ENCODE measurements around the gene FMNL3. TPM values are rescaled to one million over a fixed set of nuclear protein-coding genes. Genes with fewer than 3 reads are reported as not detected.
A peak's percentile ranks its signal among the peaks of the same experiment; 100 is the strongest.

Gene FMNL3
- total RNA-seq, 2 experiments from 2014 or later: 31.2 to 31.9 TPM

DNA sequence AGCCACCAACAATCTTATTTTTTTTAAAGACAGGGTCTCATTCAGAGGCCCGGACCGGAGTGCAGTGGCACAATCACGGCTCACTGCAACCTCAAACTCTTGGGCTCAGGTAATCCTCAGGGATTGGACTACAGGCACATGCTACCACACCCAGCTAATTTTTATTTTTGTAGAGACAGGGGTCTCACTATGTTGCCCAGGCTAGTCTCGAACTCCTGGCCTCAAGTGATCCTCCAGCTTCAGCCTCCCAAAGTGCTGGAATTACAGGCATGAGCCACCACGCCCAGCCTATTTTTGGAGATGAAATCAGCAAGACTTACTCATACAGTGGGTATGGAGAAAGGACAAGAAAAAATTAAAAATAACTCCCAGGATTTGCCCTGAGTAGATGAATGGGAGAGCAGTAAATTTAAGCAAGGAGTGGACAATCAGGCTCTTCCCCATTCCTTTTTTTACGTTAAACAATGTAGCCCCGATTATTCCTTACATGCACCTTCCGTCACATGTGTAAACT is 13.2 kb downstream of the FMNL3 start:
- Mint-ChIP-seq H3K27me3 (no peaks in the 10 kb centered on the region), H3K4me1 (ENCODE audit: low read depth) (peaks cover 25% of the 10 kb centered on the region), H3K9me3 (no peaks in the 10 kb centered on the region), H3K27ac (no peak overlapping the region), H3K36me3 (no peaks in the 10 kb centered on the region), H3K4me3 (no peak overlapping the region)
- ChIA-PET POLR2A (interaction anchor here (0.6 kb wide), 1 partner anchor 668 kb away, joined by 3 read pairs; no protein-coding TSS in a partner anchor), CTCF (interaction anchor here (1.6 kb wide), 1 partner anchor 20 kb away, joined by 4 read pairs; no protein-coding TSS in a partner anchor)
- DNase-seq: no peak
- intact Hi-C loops (cut with micrococcal nuclease): no loop called here

DNA sequence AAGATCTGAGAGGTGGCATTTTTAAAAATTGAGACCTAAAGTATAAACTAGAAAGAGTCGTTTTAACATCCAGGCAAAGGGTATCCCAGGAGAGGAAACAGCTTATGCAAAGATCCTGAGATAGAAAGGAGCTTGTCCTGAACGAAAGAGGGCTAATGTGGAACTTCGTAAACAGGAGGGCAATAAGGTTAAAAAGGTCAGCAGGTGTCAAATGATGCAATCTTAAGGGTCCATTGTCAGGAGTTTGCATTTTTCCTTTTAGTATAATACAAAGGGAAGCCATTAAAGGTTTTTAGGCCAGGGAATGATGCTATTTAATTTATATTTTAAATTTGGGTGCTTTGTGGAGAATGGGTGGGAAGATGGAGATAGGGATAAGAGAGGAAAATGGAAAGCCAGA is 14.4 kb downstream of the FMNL3 start:
- Mint-ChIP-seq H3K27ac (no peak overlapping the region), H3K4me3 (no peak overlapping the region), H3K9me3 (no peaks in the 10 kb centered on the region), H3K27me3 (no peaks in the 10 kb centered on the region), H3K36me3 (no peaks in the 10 kb centered on the region), H3K4me1 (ENCODE audit: low read depth) (peaks cover 19% of the 10 kb centered on the region)
- CTCF ChIA-PET: interaction anchor here (1.3 kb wide), 1 partner anchor 274 kb away, joined by 4 read pairs; no protein-coding TSS in a partner anchor
- intact Hi-C loops (cut with micrococcal nuclease): no loop called here
- POLR2A ChIA-PET: no interaction called here
- DNase-seq: no peak

DNA sequence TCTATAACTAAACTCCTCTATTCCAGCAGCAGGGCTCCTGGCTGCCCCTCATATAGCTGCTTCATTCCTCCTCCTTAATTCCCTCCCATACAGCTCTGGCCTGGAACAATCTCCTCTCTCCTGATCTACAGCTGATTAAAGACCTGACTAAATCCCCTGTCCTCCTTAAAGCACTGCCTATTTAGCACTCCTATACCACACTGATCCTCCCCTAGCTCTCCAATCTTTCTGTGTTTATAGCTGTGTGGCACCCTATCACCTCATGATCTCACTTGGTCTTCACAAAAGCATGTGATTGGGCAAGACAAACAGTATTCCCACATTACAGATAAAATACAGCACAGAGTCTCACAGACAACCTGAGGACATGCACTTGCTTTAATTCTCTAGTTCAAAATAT is 17.4 kb downstream of the FMNL3 start:
- intact Hi-C loops (cut with micrococcal nuclease): no loop called here
- POLR2A ChIA-PET: interaction anchor here (1.6 kb wide), 1 partner anchor 13 kb away, joined by 3 read pairs; no protein-coding TSS in a partner anchor
- H3K27ac Mint-ChIP-seq: no peak overlapping the region

DNA sequence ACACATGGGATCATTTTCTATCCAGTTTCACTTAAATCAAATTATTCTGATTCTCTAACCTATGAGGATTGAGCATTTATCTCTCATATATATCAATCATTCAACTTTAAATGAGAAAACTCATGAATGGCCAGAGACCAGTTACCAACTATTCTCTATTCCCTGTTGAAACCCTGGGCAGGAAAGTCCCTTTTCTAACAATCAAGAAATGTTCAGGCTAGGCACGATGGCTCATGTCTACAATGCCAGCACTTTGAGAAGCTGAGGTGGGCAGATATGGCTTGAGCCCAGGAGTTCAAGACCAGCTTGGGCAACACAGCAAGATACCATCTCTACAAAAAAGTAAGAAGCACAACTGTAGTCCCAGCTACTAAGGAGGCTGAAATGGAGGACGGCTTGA is 18.0 kb downstream of the FMNL3 start:
- intact Hi-C loops (cut with micrococcal nuclease): no loop called here
- H3K4me1 Mint-ChIP-seq (ENCODE audit: low read depth): peaks cover 31% of the 10 kb centered on the region
- CTCF ChIA-PET: interaction anchor here (0.6 to 1.1 kb wide), 3 partner anchors 17 to 88 kb away, joined by 3 to 4 read pairs (median 3); partner anchors contain the start of gene TMBIM6
- H3K27ac Mint-ChIP-seq: no peak overlapping the region
- POLR2A ChIA-PET: interaction anchor here (1.6 kb wide), 1 partner anchor 14 kb away, joined by 3 read pairs; no protein-coding TSS in a partner anchor
- no peak for DNase-seq
- H3K9me3 Mint-ChIP-seq: no peaks in the 10 kb centered on the region
- H3K36me3 Mint-ChIP-seq: no peaks in the 10 kb centered on the region
- H3K4me3 Mint-ChIP-seq: no peak overlapping the region
- H3K27me3 Mint-ChIP-seq: no peaks in the 10 kb centered on the region

More for the DNA sequence above, 17.4 kb downstream of the FMNL3 start:
- no peaks in the 10 kb centered on the region for H3K36me3 Mint-ChIP-seq
- H3K27me3 Mint-ChIP-seq: no peaks in the 10 kb centered on the region
- peaks cover 25% of the 10 kb centered on the region for H3K4me1 Mint-ChIP-seq (ENCODE audit: low read depth)
- no peak for DNase-seq
- no peak overlapping the region for H3K4me3 Mint-ChIP-seq
- CTCF ChIA-PET: interaction anchor here (1.0 kb wide), 1 partner anchor 88 kb away, joined by 3 read pairs; no protein-coding TSS in a partner anchor
- no peaks in the 10 kb centered on the region for H3K9me3 Mint-ChIP-seq

DNA sequence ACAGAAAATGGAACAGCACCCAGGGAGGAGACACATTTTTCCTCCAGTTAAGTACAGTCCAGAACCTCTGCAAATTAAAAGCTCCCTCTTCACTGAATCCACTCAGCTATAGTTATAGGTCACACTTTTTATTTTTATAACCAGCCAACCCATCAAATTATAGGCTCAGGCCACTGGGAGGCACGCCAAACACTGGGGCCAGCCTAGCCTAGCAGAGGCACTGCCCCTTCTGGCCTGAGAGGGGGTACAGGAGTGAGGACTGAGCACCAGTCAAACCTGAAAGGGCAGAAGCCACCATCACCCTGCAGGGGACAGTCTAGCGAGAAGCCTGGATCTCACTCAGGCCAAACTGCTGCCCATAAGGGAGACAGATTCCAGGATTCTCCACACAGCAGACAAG is 19.3 kb downstream of the FMNL3 start:
- H3K9me3 Mint-ChIP-seq: no peaks in the 10 kb centered on the region
- no peaks in the 10 kb centered on the region for H3K36me3 Mint-ChIP-seq
- intact Hi-C loops (cut with micrococcal nuclease): no loop called here
- no peak overlapping the region for H3K4me3 Mint-ChIP-seq
- CTCF ChIA-PET: no interaction called here
- no peaks in the 10 kb centered on the region for H3K27me3 Mint-ChIP-seq
- no peak for DNase-seq
- peaks cover 42% of the 10 kb centered on the region for H3K4me1 Mint-ChIP-seq (ENCODE audit: low read depth)
- POLR2A ChIA-PET: no interaction called here
- no peak overlapping the region for H3K27ac Mint-ChIP-seq

DNA sequence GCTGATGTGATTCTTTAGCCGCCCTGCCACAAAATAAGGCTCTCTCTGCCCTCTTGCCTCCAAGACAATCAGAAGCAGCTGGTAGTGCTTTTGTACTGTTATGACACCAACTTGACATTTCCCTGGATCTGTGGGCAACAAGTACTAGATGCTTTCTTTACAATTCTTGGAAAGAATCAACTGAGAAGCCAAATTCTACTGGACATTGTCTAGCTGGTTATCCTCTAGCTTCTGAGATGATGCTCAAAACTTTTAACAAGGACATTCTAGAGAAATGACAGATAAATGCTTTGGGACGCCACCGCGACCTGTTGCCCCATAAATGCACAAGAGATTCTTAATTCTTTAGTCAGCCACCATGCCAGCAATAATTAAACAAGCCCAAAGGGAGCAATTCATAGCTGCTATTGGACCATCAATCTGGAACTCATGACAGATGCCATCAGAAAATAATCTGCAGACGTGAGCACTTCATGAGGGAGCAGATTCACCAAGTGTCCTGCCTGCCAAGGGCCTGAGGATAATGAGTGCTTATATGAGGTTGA is 22.8 kb downstream of the FMNL3 start:
- ChIA-PET POLR2A (interaction anchor here (1.2 kb wide), 1 partner anchor 18 kb away, joined by 3 read pairs; no protein-coding TSS in a partner anchor), CTCF (interaction anchor here (0.7 to 1.3 kb wide), 5 partner anchors 19 to 41 kb away, joined by 3 read pairs; no protein-coding TSS in a partner anchor)
- H3K27ac Mint-ChIP-seq: no peak overlapping the region
- H3K4me1 Mint-ChIP-seq (ENCODE audit: low read depth): peaks cover 37% of the 10 kb centered on the region
- no peak for DNase-seq
- intact Hi-C loops (cut with micrococcal nuclease): no loop called here
- H3K27me3 Mint-ChIP-seq: no peaks in the 10 kb centered on the region
- no peaks in the 10 kb centered on the region for H3K9me3 Mint-ChIP-seq
- H3K4me3 Mint-ChIP-seq: no peak overlapping the region
- no peaks in the 10 kb centered on the region for H3K36me3 Mint-ChIP-seq

GRCh38 chr12:49683599-49684309 is 23.5 kb downstream of the FMNL3 start:
- H3K4me1 Mint-ChIP-seq (ENCODE audit: low read depth): peaks cover 32% of the 10 kb centered on the region
- H3K27me3 Mint-ChIP-seq: no peaks in the 10 kb centered on the region
- CTCF ChIA-PET: interaction anchor here (0.7 to 1.4 kb wide), 5 partner anchors 19 to 94 kb away, joined by 3 read pairs; no protein-coding TSS in a partner anchor

DNA sequence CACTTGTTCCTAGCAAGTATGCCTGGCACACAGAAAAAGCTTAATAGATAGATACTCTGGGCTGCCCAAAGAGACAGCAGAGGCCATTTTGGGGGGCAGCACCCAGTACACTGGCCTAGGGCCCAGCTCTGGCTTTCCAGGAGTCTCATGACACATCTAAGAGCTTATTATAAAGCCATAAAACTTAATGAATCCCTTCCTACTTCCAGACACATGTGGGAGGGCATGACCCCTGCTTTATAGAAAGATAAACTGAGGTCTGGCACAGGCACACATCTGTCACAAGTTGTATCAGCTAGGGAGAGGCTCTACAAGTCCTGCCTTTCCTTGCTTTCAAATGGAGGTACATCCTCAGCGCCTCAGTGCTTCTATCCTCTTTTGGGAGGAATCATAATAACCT is 27.1 kb downstream of the FMNL3 start:
- DNase-seq: no peak
- Mint-ChIP-seq H3K9me3 (no peaks in the 10 kb centered on the region), H3K27me3 (no peaks in the 10 kb centered on the region), H3K27ac (no peak overlapping the region), H3K4me1 (ENCODE audit: low read depth) (peaks cover 41% of the 10 kb centered on the region), H3K36me3 (no peaks in the 10 kb centered on the region), H3K4me3 (no peak overlapping the region)
- ChIA-PET POLR2A (no interaction called here), CTCF (interaction anchor here (1.0 kb wide), 1 partner anchor 36 kb away, joined by 6 read pairs; no protein-coding TSS in a partner anchor)
- intact Hi-C loops (cut with micrococcal nuclease): no loop called here

More at GRCh38 chr12:49683599-49684309, 23.5 kb downstream of the FMNL3 start:
- DNase-seq: no peak
- H3K4me3 Mint-ChIP-seq: no peak overlapping the region
- POLR2A ChIA-PET: interaction anchor here (1.2 kb wide), 1 partner anchor 19 kb away, joined by 3 read pairs; no protein-coding TSS in a partner anchor
- intact Hi-C loops (cut with micrococcal nuclease): no loop called here
- no peak overlapping the region for H3K27ac Mint-ChIP-seq
- H3K9me3 Mint-ChIP-seq: no peaks in the 10 kb centered on the region
- H3K36me3 Mint-ChIP-seq: no peaks in the 10 kb centered on the region

GRCh38 chr12:49678711-49679110 is 28.5 kb downstream of the FMNL3 start:
- intact Hi-C loops (cut with micrococcal nuclease): no loop called here
- Mint-ChIP-seq H3K36me3 (no peaks in the 10 kb centered on the region), H3K4me3 (no peak overlapping the region), H3K27ac (no peak overlapping the region), H3K9me3 (no peaks in the 10 kb centered on the region), H3K27me3 (no peaks in the 10 kb centered on the region), H3K4me1 (ENCODE audit: low read depth) (peaks cover 42% of the 10 kb centered on the region)
- ChIA-PET CTCF (no interaction called here), POLR2A (no interaction called here)
- no peak for DNase-seq

DNA sequence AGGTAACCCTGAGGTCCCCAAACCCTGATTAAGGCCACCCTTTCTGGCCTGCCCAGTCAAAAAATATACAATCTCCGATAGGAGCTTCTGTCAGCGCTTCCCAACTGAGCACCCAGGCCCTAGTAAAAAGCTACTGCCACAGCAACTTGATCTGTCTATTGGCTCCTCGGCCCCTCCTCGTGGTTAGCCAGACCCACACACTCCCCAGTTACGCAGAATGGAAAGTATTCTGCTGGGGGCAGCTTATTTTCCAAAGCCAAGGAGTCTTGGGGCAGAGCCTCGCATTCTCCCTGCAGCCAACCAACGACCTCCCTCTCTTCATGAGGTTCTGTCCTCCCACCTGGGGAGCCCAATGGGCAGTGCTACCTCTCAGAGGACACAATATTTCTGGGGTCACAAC is 32.1 kb downstream of the FMNL3 start:
- peaks cover 67% of the 10 kb centered on the region for H3K4me1 Mint-ChIP-seq (ENCODE audit: low read depth)
- no peak overlapping the region for H3K4me3 Mint-ChIP-seq
- no peaks in the 10 kb centered on the region for H3K27me3 Mint-ChIP-seq
- intact Hi-C loops (cut with micrococcal nuclease): no loop called here
- ChIA-PET POLR2A (interaction anchor here (1.2 to 1.6 kb wide), 2 partner anchors 12 to 21 kb away, joined by 3 to 5 read pairs; no protein-coding TSS in a partner anchor), CTCF (interaction anchor here (0.9 to 2.9 kb wide), 3 partner anchors 31 to 34 kb away, joined by 3 to 12 read pairs (median 5); partner anchors contain the start of gene FMNL3)
- H3K36me3 Mint-ChIP-seq: no peaks in the 10 kb centered on the region
- no peak overlapping the region for H3K27ac Mint-ChIP-seq
- no peak for DNase-seq
- no peaks in the 10 kb centered on the region for H3K9me3 Mint-ChIP-seq

- Mint-ChIP-seq H3K27ac (peak overlapping the region; percentile 94), H3K4me3 (no peak overlapping the region), H3K36me3 (no peaks in the 10 kb centered on the region), H3K4me1 (ENCODE audit: low read depth) (peaks cover 73% of the 10 kb centered on the region), H3K27me3 (no peaks in the 10 kb centered on the region), H3K9me3 (no peaks in the 10 kb centered on the region)
- intact Hi-C loops (cut with micrococcal nuclease): loop anchor here (5.0 kb wide), 1 partner anchor 68 kb away; the partner anchor contains the start of gene TMBIM6
- ChIA-PET CTCF (interaction anchor here (0.6 to 2.9 kb wide), 9 partner anchors 12 to 67 kb away, joined by 3 to 12 read pairs (median 5); partner anchors contain the start of genes FMNL3 and TMBIM6), POLR2A (interaction anchor here (0.5 to 3.9 kb wide), 5 partner anchors 12 to 402 kb away, joined by 3 to 40 read pairs (median 7); partner anchors contain the start of gene TMBIM6)
- DNase-seq: no peak
Measured at GRCh38 chr12:49674318-49674981, 32.8 kb downstream of the FMNL3 start.

Data from activated CD4-positive, alpha-beta memory T cell treated with anti-CD3 and anti-CD28 coated beads for 36 hours (primary cell).